ENCODE results near the gene CTBP1.

DNA sequence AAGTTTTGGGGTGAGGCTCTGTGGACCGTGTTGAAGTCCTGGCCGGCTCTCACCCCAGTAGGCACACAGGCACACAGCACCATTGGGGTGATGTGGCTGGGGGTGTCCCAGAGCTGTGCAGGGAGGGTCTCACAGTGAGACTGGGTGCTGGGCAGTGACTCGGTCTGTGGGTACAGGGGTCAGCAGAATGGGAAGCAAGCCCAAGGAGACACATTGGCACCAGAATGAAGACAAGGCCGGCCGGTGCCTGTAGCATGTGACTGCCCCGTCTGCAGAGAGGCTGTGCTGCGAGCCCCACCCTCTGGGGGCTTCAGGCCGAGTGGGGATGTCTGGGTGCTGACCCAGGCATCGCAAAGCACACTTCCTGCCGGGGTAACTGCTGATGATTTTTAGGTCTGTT, 46.0 kb upstream of the CTBP1 start:
- TF ChIP-seq POLR2AphosphoS5 (IDR thresholded peaks at IDR 0.05) (no peak), CTCF (IDR thresholded peaks at IDR 0.05) (no peak), EP300 (IDR thresholded peaks at IDR 0.05) (no peak)
